Suprapubic skin (tissue), 4 donors: ENCODE results near the gene FBXO3. TPM values are rescaled to one million over a fixed set of nuclear protein-coding genes. Genes with fewer than 3 reads are reported as not detected.
"Not testable (repeated sequence)": the region's sequence is repeated elsewhere in the genome, so short reads cannot be mapped to it uniquely, and the experiment has no call there.

Experiments
- DNase-seq, 2 donors: peaks; one replicate each; pipeline ENCODE4 v3.0.0-alpha.2; 2019; ENCODE audit warnings: low spot score in 2 of 2
- H3K27ac ChIP-seq: fragments of 200-600 bp; sonication (generic); one replicate; pipeline ENCODE4 v1.5.1; 2019
- H3K27me3 ChIP-seq: fragments of 200-600 bp; sonication (generic); one replicate; pipeline ENCODE4 v1.5.1; 2019
- H3K36me3 ChIP-seq: fragments of 200-600 bp; sonication (generic); one replicate; pipeline ENCODE4 v1.5.1; 2019
- H3K4me1 ChIP-seq: fragments of 200-600 bp; sonication (generic); one replicate; pipeline ENCODE4 v1.5.1; 2019
- H3K4me3 ChIP-seq: fragments of 200-600 bp; sonication (generic); one replicate; pipeline ENCODE4 v1.5.1; 2019; ENCODE audit warnings: mild to moderate bottlenecking
- H3K9me3 ChIP-seq: fragments of 200-600 bp; sonication (generic); one replicate; pipeline ENCODE4 v1.5.1; 2019
- EP300 ChIP-seq: sonication (generic); formaldehyde crosslinking; IDR thresholded peaks from one replicate; pipeline ENCODE4 v1.6.1; 2017; ENCODE audit warnings: antibody characterized with exemption
- POLR2A ChIP-seq, 2 donors: fragments of 450-650 bp; IDR thresholded peaks; one replicate each; pipeline ENCODE4 v1.6.1; 2017; ENCODE audit warnings: antibody characterized with exemption in 2 of 2, mild to moderate bottlenecking in 2 of 2, moderate library complexity in 2 of 2
- POLR2AphosphoS5 ChIP-seq, 3 donors: sonication (generic); formaldehyde crosslinking; IDR thresholded peaks; one replicate each; pipeline ENCODE4 v1.6.1; 2017; ENCODE audit warnings: antibody characterized with exemption in 3 of 3
- WGBS: methylation state at CpG from one replicate; pipeline ENCODE4 v1.1.5; 2018; 5-methylcytosine and 5-hydroxymethylcytosine counted together
- total RNA-seq, 4 donors: library from RNA; depleted of rRNA; stranded (reverse); fragments of >200 nt; gene quantifications; one replicate each; pipeline ENCODE4 v1.1.0, GENCODE V29; 2016
- TF ChIP-seq, protein P1 (sequence below), 2 donors: fragments of 200-600 bp in 1 of 2; fragments of 450-650 bp in 1 of 2; sonication (generic) in 1 of 2; IDR thresholded peaks; one replicate each; pipeline ENCODE4 v1.5.1; 2016 to 2019; ENCODE audit warnings: antibody characterized with exemption in 2 of 2, mild to moderate bottlenecking in 1 of 2, moderate library complexity in 1 of 2

The FBXO3 gene
- total RNA-seq, 4 donors from 2014 or later: 35.4 to 47.5 (median 44.3) TPM

- Histone ChIP-seq H3K27me3 (peaks cover 56% of the 10 kb centered on the region), H3K9me3 (no peaks in the 10 kb centered on the region), H3K27ac (no peak overlapping the region), H3K36me3 (no peaks in the 10 kb centered on the region), H3K4me3 (peak overlapping the region; percentile 33), H3K4me1 (peaks cover 11% of the 10 kb centered on the region)
- 5% methylated on average over 10 of the region's 18 CpGs for WGBS
- no peak for DNase-seq
- TF ChIP-seq EP300 (no peak), POLR2AphosphoS5 (IDR thresholded peaks at IDR 0.05) (no peak), POLR2A (IDR thresholded peaks at IDR 0.05) (no peak)
- TF ChIP-seq, protein P1, sequence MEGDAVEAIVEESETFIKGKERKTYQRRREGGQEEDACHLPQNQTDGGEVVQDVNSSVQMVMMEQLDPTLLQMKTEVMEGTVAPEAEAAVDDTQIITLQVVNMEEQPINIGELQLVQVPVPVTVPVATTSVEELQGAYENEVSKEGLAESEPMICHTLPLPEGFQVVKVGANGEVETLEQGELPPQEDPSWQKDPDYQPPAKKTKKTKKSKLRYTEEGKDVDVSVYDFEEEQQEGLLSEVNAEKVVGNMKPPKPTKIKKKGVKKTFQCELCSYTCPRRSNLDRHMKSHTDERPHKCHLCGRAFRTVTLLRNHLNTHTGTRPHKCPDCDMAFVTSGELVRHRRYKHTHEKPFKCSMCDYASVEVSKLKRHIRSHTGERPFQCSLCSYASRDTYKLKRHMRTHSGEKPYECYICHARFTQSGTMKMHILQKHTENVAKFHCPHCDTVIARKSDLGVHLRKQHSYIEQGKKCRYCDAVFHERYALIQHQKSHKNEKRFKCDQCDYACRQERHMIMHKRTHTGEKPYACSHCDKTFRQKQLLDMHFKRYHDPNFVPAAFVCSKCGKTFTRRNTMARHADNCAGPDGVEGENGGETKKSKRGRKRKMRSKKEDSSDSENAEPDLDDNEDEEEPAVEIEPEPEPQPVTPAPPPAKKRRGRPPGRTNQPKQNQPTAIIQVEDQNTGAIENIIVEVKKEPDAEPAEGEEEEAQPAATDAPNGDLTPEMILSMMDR (IDR thresholded peaks at IDR 0.05): no peak
These were observed 28.1 kb upstream of the FBXO3 start for GRCh38 chr11:33802194-33802950.

DNA sequence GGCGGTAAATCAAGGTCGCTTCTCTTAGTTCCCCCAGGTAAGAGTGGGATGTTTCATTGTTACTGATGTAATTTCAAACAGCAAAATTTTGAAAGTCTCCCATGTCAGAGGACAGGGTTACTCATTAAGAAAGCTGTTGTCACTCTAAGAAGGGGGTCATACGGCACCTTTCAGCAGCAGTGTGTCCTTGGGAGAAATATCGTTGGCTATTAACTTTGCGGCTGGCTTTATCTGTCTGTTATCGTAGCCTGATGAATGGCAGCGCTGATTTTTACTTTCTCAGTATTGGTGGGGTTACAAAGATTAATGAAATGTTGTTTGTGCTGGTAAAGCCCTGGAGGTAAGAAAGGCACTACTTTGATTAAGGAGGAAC, 27.5 kb upstream of the FBXO3 start:
- Histone ChIP-seq H3K36me3 (no peaks in the 10 kb centered on the region), H3K4me3 (no peak overlapping the region), H3K27ac (no peak overlapping the region), H3K27me3 (peaks cover 61% of the 10 kb centered on the region), H3K4me1 (peaks cover 11% of the 10 kb centered on the region), H3K9me3 (no peaks in the 10 kb centered on the region)
- 43% methylated on average over 7 of the region's 7 CpGs for WGBS
- TF ChIP-seq, protein P1 (IDR thresholded peaks at IDR 0.05): no peak
- TF ChIP-seq EP300 (no peak), POLR2A (IDR thresholded peaks at IDR 0.05) (no peak), POLR2AphosphoS5 (IDR thresholded peaks at IDR 0.05) (no peak)
- DNase-seq: no peak

DNA sequence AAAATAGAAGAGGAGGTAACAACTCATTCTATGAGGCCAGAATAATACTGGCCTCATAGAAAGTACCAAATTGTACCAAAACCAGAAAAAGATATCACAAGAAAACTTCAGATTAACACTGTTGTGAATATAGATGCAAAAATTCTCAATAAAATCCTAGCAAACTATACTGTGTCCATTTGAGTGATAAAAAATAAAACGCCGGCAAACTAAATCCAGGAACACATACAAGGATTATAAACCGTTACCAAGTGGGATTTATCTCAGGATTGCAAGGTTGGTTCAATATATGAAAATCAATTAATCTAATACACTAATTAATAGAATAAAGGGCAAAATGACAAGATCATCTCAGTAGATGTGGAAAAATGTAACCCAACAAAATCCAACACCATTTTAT, 23.6 kb upstream of the FBXO3 start:
- H3K9me3 ChIP-seq: no peaks in the 10 kb centered on the region
- TF ChIP-seq, protein P1 (IDR thresholded peaks at IDR 0.05): no peak
- TF ChIP-seq POLR2AphosphoS5 (IDR thresholded peaks at IDR 0.05): no peak
- TF ChIP-seq POLR2A (IDR thresholded peaks at IDR 0.05): no peak
- no peak for TF ChIP-seq EP300
- H3K36me3 ChIP-seq: no peaks in the 10 kb centered on the region
- WGBS: 93% methylated on average over 3 of the region's 3 CpGs
- peaks cover 11% of the 10 kb centered on the region for H3K4me1 ChIP-seq
- DNase-seq: no peak
- H3K27ac ChIP-seq: no peak overlapping the region
- H3K4me3 ChIP-seq: no peak overlapping the region
- peaks cover 85% of the 10 kb centered on the region for H3K27me3 ChIP-seq

GRCh38 chr11:33790040-33790439, 15.7 kb upstream of the FBXO3 start:
- 59% methylated on average over 4 of the region's 4 CpGs for WGBS
- peaks cover 27% of the 10 kb centered on the region for H3K27me3 ChIP-seq
- H3K36me3 ChIP-seq: no peaks in the 10 kb centered on the region
- no peaks in the 10 kb centered on the region for H3K9me3 ChIP-seq
- H3K27ac ChIP-seq: no peak overlapping the region
- no peaks in the 10 kb centered on the region for H3K4me1 ChIP-seq
- H3K4me3 ChIP-seq: no peak overlapping the region
- DNase-seq: no peak
- no peak for TF ChIP-seq POLR2A (IDR thresholded peaks at IDR 0.05)

DNA sequence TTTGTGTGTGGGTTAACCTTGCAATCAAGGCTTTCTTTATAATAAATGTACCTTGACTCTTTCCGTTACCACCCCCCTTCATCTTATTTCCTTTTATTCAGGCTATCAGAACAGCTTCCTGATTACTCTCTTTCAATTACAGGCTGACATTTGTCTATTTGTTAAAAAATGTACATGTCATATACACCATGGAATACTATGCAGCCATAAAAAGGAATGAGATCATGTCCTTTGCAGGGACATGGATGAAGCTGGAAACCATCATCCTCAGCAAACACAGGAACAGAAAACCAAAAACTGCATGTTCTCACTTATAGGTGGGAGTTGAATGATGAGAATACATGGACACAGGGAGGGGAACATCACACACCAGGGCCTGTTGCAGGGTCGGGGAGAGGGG, 13.8 kb upstream of the FBXO3 start:
- not testable (repeated sequence) for H3K36me3 ChIP-seq, DNase-seq, H3K4me3 ChIP-seq, H3K9me3 ChIP-seq, H3K4me1 ChIP-seq, H3K27ac ChIP-seq
- H3K27me3 ChIP-seq: peaks cover 12% of the 10 kb centered on the region
- 92% methylated on average over 2 of the region's 2 CpGs for WGBS

DNA sequence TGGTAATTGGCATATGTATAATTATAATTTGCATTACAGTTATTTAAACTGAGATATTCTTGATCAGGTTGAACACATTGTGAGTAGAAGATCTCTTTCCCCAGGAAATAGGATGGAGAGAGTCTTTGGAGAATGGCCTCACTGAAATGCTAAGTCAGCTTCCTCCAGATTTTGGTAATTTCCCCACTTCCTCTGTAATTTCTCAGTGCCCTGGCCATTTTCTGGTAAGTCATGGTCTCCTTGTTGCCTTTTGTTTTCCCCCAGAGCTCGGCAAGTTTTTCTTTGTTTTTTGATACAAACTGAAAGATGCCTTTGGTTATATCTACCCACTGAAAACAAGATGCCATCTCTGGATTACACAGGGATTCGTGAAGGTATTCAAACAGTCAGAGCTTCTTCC, 12.8 kb upstream of the FBXO3 start:
- TF ChIP-seq EP300 (no peak), POLR2AphosphoS5 (IDR thresholded peaks at IDR 0.05) (no peak), POLR2A (IDR thresholded peaks at IDR 0.05) (no peak)
- TF ChIP-seq, protein P1 (IDR thresholded peaks at IDR 0.05): no peak
- Histone ChIP-seq H3K4me1 (no peaks in the 10 kb centered on the region), H3K36me3 (no peaks in the 10 kb centered on the region), H3K9me3 (no peaks in the 10 kb centered on the region), H3K4me3 (no peak overlapping the region), H3K27ac (no peak overlapping the region), H3K27me3 (peaks cover 11% of the 10 kb centered on the region)
- DNase-seq: no peak
- whole genome bisulfite sequencing: 54% methylated on average over 2 of the region's 2 CpGs
